HEK293 (cell line): ENCODE measurements around the gene INPP5F.

Experiments used
- MEIS1 ChIP-seq: sonication (generic); formaldehyde crosslinking; IDR thresholded peaks from 2 replicates; pipeline ENCODE4 v1.8.1; 2022; ENCODE audit warnings: missing genetic modification reagents, mild to moderate bottlenecking, borderline replicate concordance
- SALL2 ChIP-seq: fragments of 450-650 bp; formaldehyde crosslinking; IDR thresholded peaks from 2 replicates; pipeline ENCODE4 v1.5.0; 2017; ENCODE audit warnings: missing biosample characterization, mild to moderate bottlenecking, missing genetic modification characterization, borderline replicate concordance
- SETDB1 ChIP-seq: IDR thresholded peaks from one replicate; pipeline ENCODE4 v1.6.1; 2017; ENCODE audit warnings: mild to moderate bottlenecking, low read length, moderate library complexity, mixed read lengths; ENCODE audit not compliant: insufficient read length
- YY1 ChIP-seq: fragments of 450-650 bp; formaldehyde crosslinking; IDR thresholded peaks from 2 replicates; pipeline ENCODE4 v1.5.1; 2018; ENCODE audit warnings: missing biosample characterization, missing genetic modification characterization
- ZFHX2 ChIP-seq: fragments of 450-650 bp; formaldehyde crosslinking; conservative IDR thresholded peaks from 2 replicates; pipeline ENCODE4 v1.5.1; 2016; ENCODE audit warnings: missing biosample characterization, missing genetic modification characterization
- ZFP41 ChIP-seq: fragments of 450-650 bp; formaldehyde crosslinking; IDR thresholded peaks from 2 replicates; pipeline ENCODE4 v1.5.1; 2016; ENCODE audit warnings: missing biosample characterization, missing genetic modification characterization, borderline replicate concordance
- ZNF223 ChIP-seq: fragments of 450-650 bp; formaldehyde crosslinking; IDR thresholded peaks from 2 replicates; pipeline ENCODE4 v1.5.1; 2016; ENCODE audit warnings: missing biosample characterization, missing genetic modification characterization
- ZNF394 ChIP-seq: fragments of 450-650 bp; formaldehyde crosslinking; IDR thresholded peaks from 2 replicates; pipeline ENCODE4 v1.5.1; 2016; ENCODE audit warnings: missing biosample characterization, missing genetic modification characterization, mild to moderate bottlenecking, moderate library complexity, borderline replicate concordance
- ZNF621 ChIP-seq: fragments of 450-650 bp; formaldehyde crosslinking; IDR thresholded peaks from 2 replicates; pipeline ENCODE4 v1.5.1; 2017; ENCODE audit warnings: missing biosample characterization, missing genetic modification characterization
- ZNF777 ChIP-seq: fragments of 450-650 bp; formaldehyde crosslinking; IDR thresholded peaks from 2 replicates; pipeline ENCODE4 v1.5.1; 2017; ENCODE audit warnings: missing biosample characterization, missing genetic modification characterization, borderline replicate concordance
- TF ChIP-seq, protein P1 (sequence below): fragments of 450-650 bp; formaldehyde crosslinking; IDR thresholded peaks from 2 replicates; pipeline ENCODE4 v1.5.1; 2016; ENCODE audit warnings: missing biosample characterization, missing genetic modification characterization
- TF ChIP-seq, protein P2 (sequence below): fragments of 450-650 bp; formaldehyde crosslinking; IDR thresholded peaks from 2 replicates; pipeline ENCODE4 v1.5.1; 2016; ENCODE audit warnings: missing biosample characterization, missing genetic modification characterization

DNA sequence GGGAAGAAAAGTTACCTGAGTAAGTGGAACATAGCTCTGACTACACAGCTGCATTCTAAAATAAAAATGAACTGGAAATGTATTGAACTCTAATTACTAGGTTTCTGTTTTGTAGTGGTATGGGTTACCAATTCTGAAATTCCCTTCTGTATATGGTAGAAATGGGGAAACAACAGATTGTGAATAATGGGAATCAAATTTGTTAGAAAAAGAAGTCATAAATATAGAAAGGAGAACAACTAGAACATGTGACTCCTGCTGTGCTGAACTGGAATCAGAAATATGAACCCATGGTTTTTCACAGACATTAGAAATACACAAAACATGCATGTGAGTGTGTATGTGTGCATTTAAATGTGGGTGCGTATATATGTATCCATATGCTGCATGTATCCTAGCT lies 119.8 kb downstream of the INPP5F start:
- TF ChIP-seq ZFHX2 (tag by site-specific recombination): no peak
- TF ChIP-seq, protein P1, sequence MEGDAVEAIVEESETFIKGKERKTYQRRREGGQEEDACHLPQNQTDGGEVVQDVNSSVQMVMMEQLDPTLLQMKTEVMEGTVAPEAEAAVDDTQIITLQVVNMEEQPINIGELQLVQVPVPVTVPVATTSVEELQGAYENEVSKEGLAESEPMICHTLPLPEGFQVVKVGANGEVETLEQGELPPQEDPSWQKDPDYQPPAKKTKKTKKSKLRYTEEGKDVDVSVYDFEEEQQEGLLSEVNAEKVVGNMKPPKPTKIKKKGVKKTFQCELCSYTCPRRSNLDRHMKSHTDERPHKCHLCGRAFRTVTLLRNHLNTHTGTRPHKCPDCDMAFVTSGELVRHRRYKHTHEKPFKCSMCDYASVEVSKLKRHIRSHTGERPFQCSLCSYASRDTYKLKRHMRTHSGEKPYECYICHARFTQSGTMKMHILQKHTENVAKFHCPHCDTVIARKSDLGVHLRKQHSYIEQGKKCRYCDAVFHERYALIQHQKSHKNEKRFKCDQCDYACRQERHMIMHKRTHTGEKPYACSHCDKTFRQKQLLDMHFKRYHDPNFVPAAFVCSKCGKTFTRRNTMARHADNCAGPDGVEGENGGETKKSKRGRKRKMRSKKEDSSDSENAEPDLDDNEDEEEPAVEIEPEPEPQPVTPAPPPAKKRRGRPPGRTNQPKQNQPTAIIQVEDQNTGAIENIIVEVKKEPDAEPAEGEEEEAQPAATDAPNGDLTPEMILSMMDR (tag by site-specific recombination): no peak
- no peak for TF ChIP-seq SALL2 (tag by site-specific recombination)
- no peak for TF ChIP-seq ZNF223
- TF ChIP-seq ZNF394: no peak
- TF ChIP-seq SETDB1: no peak
- TF ChIP-seq ZNF621: no peak
- no peak for TF ChIP-seq ZFP41 (tag by site-specific recombination)
- TF ChIP-seq, protein P2, sequence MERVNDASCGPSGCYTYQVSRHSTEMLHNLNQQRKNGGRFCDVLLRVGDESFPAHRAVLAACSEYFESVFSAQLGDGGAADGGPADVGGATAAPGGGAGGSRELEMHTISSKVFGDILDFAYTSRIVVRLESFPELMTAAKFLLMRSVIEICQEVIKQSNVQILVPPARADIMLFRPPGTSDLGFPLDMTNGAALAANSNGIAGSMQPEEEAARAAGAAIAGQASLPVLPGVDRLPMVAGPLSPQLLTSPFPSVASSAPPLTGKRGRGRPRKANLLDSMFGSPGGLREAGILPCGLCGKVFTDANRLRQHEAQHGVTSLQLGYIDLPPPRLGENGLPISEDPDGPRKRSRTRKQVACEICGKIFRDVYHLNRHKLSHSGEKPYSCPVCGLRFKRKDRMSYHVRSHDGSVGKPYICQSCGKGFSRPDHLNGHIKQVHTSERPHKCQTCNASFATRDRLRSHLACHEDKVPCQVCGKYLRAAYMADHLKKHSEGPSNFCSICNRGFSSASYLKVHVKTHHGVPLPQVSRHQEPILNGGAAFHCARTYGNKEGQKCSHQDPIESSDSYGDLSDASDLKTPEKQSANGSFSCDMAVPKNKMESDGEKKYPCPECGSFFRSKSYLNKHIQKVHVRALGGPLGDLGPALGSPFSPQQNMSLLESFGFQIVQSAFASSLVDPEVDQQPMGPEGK (tag by site-specific recombination): no peak
- TF ChIP-seq MEIS1 (CRISPR knock-in tag): no peak
- no peak for TF ChIP-seq YY1
- no peak for TF ChIP-seq ZNF777
